Fibroblast of villous mesenchyme (primary cell): ENCODE results near the gene CAMTA2. TPM values are rescaled to one million over a fixed set of nuclear protein-coding genes. Genes with fewer than 3 reads are reported as not detected.

Experiments
- DNase-seq: peaks from one replicate; pipeline ENCODE4 v3.0.0-alpha.2; 2010; ENCODE audit warnings: low read depth
- H3K4me3 ChIP-seq: 2 replicates; pipeline ENCODE4 v1.5.1; 2011; ENCODE audit warnings: low read depth, mild to moderate bottlenecking, low read length
- CTCF ChIP-seq: IDR thresholded peaks from 2 replicates; pipeline ENCODE4 v1.5.1; 2012; ENCODE audit warnings: low read depth, mild to moderate bottlenecking, low read length; ENCODE audit not compliant: insufficient read depth
- total RNA-seq: library from RNA; depleted of rRNA; stranded (reverse); fragments of >200 nt; gene quantifications from 2 replicates; pipeline ENCODE4 v1.2.3, GENCODE V29; 2012

The CAMTA2 gene
- total RNA-seq, 1 donor = 15.1 TPM

DNA sequence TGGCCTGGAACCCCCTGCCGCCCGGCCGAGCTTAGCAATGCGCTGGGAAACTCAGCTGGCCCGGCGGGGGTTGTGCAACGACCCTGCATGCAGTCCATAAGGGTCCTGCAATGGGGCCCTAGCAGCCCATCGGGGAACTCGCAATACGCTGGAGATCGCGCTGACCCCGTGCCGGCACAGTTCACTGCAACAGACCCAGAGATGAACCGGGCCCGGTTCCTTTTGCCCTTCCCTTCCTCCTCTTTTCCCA, 48.0 kb downstream of the CAMTA2 start:
- DNase-seq = peak; percentile 41
- peak overlapping the region; percentile 96 for H3K4me3 ChIP-seq
- no peak for TF ChIP-seq CTCF

- DNase-seq = no peak
- TF ChIP-seq CTCF = no peak
- peak overlapping the region; percentile 96 for H3K4me3 ChIP-seq
Measured at GRCh38 chr17:4938688-4939545, 48.6 kb downstream of the CAMTA2 start.

- no peak overlapping the region for H3K4me3 ChIP-seq
- DNase-seq = no peak
- no peak for TF ChIP-seq CTCF
Measured at GRCh38 chr17:4938069-4938491, 49.4 kb downstream of the CAMTA2 start.

DNA sequence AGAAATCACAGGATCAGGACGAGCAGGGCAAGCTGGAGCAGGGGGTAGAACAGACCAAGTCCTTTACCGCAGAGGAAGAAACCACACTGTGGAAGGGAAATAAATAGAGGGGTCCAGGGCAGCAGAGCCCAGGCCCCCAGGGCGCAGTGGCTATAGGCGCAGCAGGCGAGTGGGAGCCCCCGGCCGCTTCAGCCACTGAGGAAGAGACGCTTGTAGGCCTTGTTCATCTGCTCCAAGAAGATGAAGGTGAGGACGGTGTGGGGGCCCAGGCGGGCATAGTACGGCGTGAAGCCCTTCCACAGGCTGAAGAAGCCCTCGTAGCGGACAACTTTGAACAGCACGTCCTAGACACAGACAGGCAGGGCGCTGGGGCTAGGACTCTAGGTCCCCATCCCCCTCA, 49.9 kb downstream of the CAMTA2 start:
- no peak for TF ChIP-seq CTCF
- H3K4me3 ChIP-seq = no peak overlapping the region
- no peak for DNase-seq

- no peak for DNase-seq
- TF ChIP-seq CTCF = no peak
Measured at GRCh38 chr17:4936436-4936835, 51.0 kb downstream of the CAMTA2 start.

GRCh38 chr17:4935650-4936049, 51.8 kb downstream of the CAMTA2 start:
- no peak for DNase-seq
- H3K4me3 ChIP-seq = no peak overlapping the region
- TF ChIP-seq CTCF = no peak

More at GRCh38 chr17:4936436-4936835, 51.0 kb downstream of the CAMTA2 start:
- H3K4me3 ChIP-seq = no peak overlapping the region
